Lung (tissue), 12 donors: ENCODE measurements around the gene CYB5D1. TPM values are rescaled to one million over a fixed set of nuclear protein-coding genes. Genes with fewer than 3 reads are reported as not detected.

Experiments
- ATAC-seq: fragments of 200-7000 bp; cut with Tn5 transposase; one replicate; pipeline ENCODE4 v1.9.1; 2020; ENCODE audit warnings: moderate number of reproducible peaks; ENCODE audit not compliant: insufficient read depth, low FRiP score
- DNase-seq, 3 donors: peaks; one replicate each; pipeline ENCODE4 v3.0.0-alpha.2; 2013 to 2017
- H3K27ac ChIP-seq, 2 donors: one replicate each; pipeline ENCODE4 v1.5.1; 2013; ENCODE audit warnings: mild to moderate bottlenecking in 2 of 2, moderate library complexity in 2 of 2, control low read depth in 1 of 2, inconsistent platforms in 1 of 2, low read depth in 1 of 2, low read length in 1 of 2
- H3K27me3 ChIP-seq, 3 donors: one replicate each; pipeline ENCODE4 v1.5.1; 2013; ENCODE audit warnings: low read length in 2 of 3; ENCODE audit not compliant: control insufficient read depth in 3 of 3, insufficient read depth in 3 of 3
- H3K36me3 ChIP-seq, 4 donors: one replicate each; pipeline ENCODE4 v1.5.1; 2013; ENCODE audit warnings: low read length in 4 of 4, mild to moderate bottlenecking in 1 of 4, moderate library complexity in 1 of 4; ENCODE audit not compliant: control insufficient read depth in 4 of 4, insufficient read depth in 4 of 4
- H3K4me1 ChIP-seq, 5 donors: one replicate each; pipeline ENCODE4 v1.5.1; 2013; ENCODE audit warnings: low read length in 5 of 5, mild to moderate bottlenecking in 2 of 5, moderate library complexity in 1 of 5; ENCODE audit not compliant: control insufficient read depth in 5 of 5, insufficient read depth in 5 of 5
- H3K4me3 ChIP-seq: one replicate; pipeline ENCODE4 v1.5.1; 2013; ENCODE audit warnings: mild to moderate bottlenecking, control low read depth, moderate library complexity
- H3K9ac ChIP-seq, 2 donors: one replicate each; pipeline ENCODE4 v1.5.1; 2013; ENCODE audit warnings: low read length in 2 of 2, control low read depth in 1 of 2; ENCODE audit not compliant: insufficient read depth in 1 of 2
- H3K9me3 ChIP-seq, 4 donors: one replicate each; pipeline ENCODE4 v1.5.1; 2013; ENCODE audit warnings: low read length in 3 of 4, mild to moderate bottlenecking in 1 of 4, moderate library complexity in 1 of 4; ENCODE audit not compliant: control insufficient read depth in 4 of 4, insufficient read depth in 3 of 4
- WGBS, 2 donors: extraction: QIAGEN DNeasy Blood & Tissue Kit; methylation state at CpG; one replicate each; pipeline ENCODE4 v1.1.7; 2013; 5-methylcytosine and 5-hydroxymethylcytosine counted together
- polyA plus RNA-seq, 2 donors: library from polyadenylated mRNA; stranded (reverse); fragments of 200-250 nt; gene quantifications; one replicate each; pipeline ENCODE4 v1.2.1, GENCODE V29; 2013
- total RNA-seq, 2 donors: library from RNA; depleted of rRNA in 1 of 2; stranded (reverse); fragments of >200 nt in 1 of 2; gene quantifications; one replicate each; pipeline ENCODE4 v1.2.1, GENCODE V29; 2014 to 2021
- TF ChIP-seq, protein P1 (sequence below): IDR thresholded peaks from 2 replicates; pipeline ENCODE4 v1.5.1; 2012; ENCODE audit warnings: mild to moderate bottlenecking; ENCODE audit errors: control extremely low read depth, extremely low read depth
- donor health status: control.
- donor health status: control.
- donor health status: Bipolar disorder and iron deficiency.
- donor health status: healthy.
- donor health status: DM: yes; HTN: yes; CAD: no.

Gene CYB5D1
- total and polyA plus RNA-seq, 4 donors = 5.5 to 21.6 (median 14.0) TPM

DNA sequence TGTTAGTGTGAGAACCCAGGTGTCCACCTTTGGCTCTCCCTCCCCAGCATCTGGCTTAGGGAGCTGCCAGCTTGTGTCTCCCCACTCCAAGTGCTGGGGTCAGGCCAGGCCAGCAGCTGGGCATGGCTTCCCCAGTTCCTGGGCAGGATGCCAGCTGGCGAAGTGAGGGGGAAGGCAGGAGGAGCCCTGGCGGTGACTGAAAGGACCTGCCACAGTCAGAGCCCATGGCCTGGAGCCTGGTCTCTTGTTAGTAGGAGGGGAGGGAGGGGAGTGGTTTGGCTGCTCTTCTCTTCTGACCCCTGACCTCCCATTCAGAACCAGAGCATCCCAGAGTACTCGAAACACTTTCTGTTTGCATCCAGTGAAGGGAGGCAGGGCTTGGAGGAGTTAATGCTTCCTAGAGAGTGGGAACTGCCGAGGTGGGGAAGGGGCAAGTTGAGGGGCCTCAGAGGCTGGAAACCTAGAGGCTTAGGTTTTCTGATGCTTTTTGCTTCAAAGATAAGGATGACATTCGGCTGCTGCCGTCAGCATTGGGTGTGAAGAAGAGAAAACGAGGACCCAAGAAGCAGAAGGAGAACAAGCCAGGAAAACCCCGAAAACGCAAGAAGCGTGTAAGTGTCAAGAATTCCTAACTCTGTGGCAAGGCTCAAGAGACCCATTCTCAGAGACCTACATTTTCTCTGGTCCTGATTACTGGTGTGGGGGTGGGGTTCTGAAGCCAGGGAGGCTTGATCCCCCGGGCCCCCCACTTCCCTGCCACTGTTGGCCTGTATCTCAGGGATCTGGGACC is 31.6 kb downstream of the CYB5D1 start:
- WGBS, 2 donors = 22 to 32% methylated on average over 11 of the region's 11 CpGs
- H3K27ac ChIP-seq = peak overlapping the region; percentile 86 to 93
- H3K4me3 ChIP-seq = no peak overlapping the region
- peaks cover 15 to 44% (median 22%) of the 10 kb centered on the region in 5 donors for H3K4me1 ChIP-seq
- DNase-seq (peak; percentile 97 to 98 (median 98)), ATAC-seq (peak; percentile 31)
- TF ChIP-seq, protein P1, sequence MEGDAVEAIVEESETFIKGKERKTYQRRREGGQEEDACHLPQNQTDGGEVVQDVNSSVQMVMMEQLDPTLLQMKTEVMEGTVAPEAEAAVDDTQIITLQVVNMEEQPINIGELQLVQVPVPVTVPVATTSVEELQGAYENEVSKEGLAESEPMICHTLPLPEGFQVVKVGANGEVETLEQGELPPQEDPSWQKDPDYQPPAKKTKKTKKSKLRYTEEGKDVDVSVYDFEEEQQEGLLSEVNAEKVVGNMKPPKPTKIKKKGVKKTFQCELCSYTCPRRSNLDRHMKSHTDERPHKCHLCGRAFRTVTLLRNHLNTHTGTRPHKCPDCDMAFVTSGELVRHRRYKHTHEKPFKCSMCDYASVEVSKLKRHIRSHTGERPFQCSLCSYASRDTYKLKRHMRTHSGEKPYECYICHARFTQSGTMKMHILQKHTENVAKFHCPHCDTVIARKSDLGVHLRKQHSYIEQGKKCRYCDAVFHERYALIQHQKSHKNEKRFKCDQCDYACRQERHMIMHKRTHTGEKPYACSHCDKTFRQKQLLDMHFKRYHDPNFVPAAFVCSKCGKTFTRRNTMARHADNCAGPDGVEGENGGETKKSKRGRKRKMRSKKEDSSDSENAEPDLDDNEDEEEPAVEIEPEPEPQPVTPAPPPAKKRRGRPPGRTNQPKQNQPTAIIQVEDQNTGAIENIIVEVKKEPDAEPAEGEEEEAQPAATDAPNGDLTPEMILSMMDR = peak; percentile 15
- peak overlapping the region in 1 of 2 donors; percentile 79 for H3K9ac ChIP-seq
- no peaks in the 10 kb centered on the region for H3K27me3 ChIP-seq
- H3K9me3 ChIP-seq = no peaks in the 10 kb centered on the region
- peaks cover 0 to 34% (median 22%) of the 10 kb centered on the region in 4 donors for H3K36me3 ChIP-seq

DNA sequence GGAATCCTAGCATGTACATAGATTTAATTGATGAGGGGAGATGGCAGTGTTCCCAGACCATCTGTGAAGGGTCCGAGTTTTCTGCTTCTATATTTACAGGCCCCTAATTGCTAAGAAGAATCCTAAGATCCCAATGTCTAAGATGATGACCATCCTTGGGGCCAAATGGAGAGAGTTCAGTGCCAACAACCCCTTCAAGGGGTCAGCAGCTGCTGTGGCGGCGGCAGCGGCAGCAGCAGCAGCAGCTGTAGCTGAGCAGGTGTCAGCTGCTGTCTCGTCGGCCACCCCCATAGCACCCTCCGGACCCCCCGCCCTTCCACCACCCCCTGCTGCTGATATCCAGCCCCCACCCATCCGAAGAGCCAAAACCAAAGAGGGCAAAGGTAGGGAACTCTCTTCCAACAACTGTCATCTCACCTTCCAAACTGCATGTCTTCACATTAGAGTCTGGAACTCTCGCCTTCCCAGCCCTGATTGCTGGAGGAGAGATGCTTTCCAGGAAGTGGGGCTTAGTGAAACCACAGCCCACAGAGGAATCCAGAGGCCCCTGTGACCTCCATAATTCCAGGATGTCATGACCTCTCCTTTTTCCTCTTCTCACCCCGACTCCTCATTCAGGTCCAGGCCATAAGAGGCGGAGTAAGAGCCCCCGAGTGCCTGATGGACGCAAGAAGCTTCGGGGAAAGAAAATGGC is 35.5 kb downstream of the CYB5D1 start:
- peaks cover 0 to 63% (median 45%) of the 10 kb centered on the region in 4 donors for H3K36me3 ChIP-seq
- H3K27ac ChIP-seq = no peak overlapping the region
- ATAC-seq = no peak
- TF ChIP-seq, protein P1 = no peak
- 87 to 91% methylated on average over 15 of the region's 15 CpGs for WGBS, 2 donors
- H3K9ac ChIP-seq = no peak overlapping the region
- H3K4me3 ChIP-seq = no peak overlapping the region
- no peaks in the 10 kb centered on the region for H3K9me3 ChIP-seq
- no peaks in the 10 kb centered on the region for H3K27me3 ChIP-seq
- DNase-seq = peak in 2 of 3 donors; percentile 41 to 47
- peaks cover 7 to 26% (median 20%) of the 10 kb centered on the region in 5 donors for H3K4me1 ChIP-seq

DNA sequence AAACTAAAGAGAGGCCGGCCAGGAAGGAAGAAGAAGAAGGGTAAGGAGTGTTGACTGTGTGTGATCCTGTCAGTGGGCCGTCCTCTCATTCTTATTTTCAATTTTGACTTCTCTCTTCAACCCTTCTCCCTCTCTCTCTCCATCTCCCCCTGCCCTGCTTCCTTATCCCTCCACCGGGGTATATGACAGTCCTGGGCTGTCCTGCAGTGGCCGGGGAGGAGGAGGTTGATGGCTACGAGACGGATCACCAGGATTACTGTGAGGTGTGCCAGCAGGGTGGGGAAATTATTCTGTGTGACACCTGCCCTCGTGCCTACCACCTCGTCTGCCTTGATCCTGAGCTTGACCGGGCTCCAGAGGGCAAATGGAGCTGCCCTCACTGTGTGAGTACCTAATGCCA is 36.4 kb downstream of the CYB5D1 start:
- peaks cover 0 to 70% (median 54%) of the 10 kb centered on the region in 4 donors for H3K36me3 ChIP-seq
- no peak overlapping the region for H3K27ac ChIP-seq
- no peaks in the 10 kb centered on the region for H3K27me3 ChIP-seq
- TF ChIP-seq, protein P1 = no peak
- H3K9ac ChIP-seq = no peak overlapping the region
- no peaks in the 10 kb centered on the region for H3K9me3 ChIP-seq
- WGBS, 2 donors = 94 to 96% methylated on average over 8 to 9 of the region's 9 CpGs
- DNase-seq (no peak), ATAC-seq (no peak)
- no peak overlapping the region for H3K4me3 ChIP-seq
- H3K4me1 ChIP-seq = peaks cover 0 to 17% (median 11%) of the 10 kb centered on the region in 5 donors
